Fibroblast of peridontal ligament (primary cell): ENCODE results near the gene RSF1.
A peak's percentile ranks its signal among the peaks of the same experiment; 100 is the strongest.
"Not testable (repeated sequence)": the region's sequence is repeated elsewhere in the genome, so short reads cannot be mapped to it uniquely, and the experiment has no call there.

Experiments used
- DNase-seq: peaks from one replicate; pipeline ENCODE4 v3.0.0-alpha.2; 2010; ENCODE audit errors: extremely low read depth

RSF1 gene

DNA sequence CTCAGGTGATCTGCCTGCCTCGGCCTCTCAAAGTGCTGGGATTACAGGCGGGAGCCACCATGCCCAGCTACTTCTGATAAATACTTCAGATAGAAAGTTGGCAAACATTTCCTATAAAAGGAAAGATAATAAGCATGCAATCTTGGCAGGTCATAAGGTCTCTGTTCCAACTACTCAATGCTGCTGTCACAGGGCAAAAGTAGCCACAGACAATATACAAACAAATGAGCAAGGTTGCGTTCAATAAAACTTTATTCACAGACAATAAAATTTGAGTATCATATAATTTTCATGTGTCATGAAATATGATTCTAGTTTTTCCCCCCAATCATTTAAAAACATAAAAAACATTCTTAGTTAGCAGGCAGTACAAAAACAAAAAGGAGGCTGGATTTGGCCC is 129.9 kb downstream of the RSF1 start:
- no peak for DNase-seq

DNA sequence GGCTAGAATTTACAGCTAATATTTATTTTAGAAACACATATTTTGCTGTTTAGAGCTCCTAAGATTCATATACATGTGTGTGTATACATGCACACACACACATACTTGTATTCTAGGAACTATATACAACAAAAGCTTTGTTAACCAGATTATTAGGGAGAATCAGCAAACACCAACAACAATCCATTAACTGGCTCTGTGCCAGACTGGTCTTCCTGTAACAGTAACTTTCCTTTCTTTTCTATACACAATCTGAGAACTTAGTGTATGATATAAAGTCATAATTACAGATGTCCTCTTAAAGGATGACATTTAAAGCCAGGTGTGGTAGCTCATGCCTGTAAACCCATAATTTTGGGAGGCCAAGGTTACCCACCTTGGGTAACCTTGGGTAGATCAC is 133.4 kb downstream of the RSF1 start:
- no peak for DNase-seq

DNA sequence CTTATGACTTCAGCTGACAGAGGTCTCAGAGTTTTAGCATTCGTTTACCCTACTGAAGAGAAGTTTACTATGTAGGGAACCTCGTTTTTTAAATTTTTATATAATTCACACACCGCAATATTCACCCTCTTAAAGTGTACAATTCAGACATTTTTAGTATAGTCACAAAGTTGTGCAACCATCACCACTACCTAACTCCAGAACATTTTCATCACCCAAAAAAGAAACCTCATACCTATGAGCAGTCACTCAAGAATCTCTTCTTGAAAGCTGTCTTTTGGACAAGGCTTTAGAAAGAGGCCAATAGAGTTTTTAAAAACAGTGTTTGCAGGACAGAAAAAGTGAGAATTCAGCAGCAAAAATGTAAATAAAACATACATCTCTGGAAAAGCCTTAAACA is 143.4 kb downstream of the RSF1 start:
- DNase-seq: peak; percentile 8

DNA sequence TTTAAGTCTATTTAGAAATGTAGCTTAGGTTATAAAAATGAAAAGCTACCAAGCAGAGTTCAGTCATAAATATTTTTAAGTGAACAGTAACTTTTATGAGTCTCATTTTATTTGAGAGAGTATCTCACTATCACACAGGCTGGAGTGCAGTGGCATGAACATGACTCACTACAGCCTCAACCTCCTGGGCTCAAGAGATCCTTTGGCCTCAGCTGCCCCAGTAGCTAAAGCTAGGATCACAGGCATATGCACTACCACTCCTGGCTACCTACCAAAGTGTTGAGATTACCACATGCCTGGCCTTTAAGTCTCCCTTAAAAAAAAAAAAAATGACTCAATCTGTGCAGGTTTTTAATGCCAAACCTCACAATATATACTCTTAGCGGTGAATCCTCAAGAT is 148.3 kb downstream of the RSF1 start:
- peak; percentile 97 for DNase-seq

DNA sequence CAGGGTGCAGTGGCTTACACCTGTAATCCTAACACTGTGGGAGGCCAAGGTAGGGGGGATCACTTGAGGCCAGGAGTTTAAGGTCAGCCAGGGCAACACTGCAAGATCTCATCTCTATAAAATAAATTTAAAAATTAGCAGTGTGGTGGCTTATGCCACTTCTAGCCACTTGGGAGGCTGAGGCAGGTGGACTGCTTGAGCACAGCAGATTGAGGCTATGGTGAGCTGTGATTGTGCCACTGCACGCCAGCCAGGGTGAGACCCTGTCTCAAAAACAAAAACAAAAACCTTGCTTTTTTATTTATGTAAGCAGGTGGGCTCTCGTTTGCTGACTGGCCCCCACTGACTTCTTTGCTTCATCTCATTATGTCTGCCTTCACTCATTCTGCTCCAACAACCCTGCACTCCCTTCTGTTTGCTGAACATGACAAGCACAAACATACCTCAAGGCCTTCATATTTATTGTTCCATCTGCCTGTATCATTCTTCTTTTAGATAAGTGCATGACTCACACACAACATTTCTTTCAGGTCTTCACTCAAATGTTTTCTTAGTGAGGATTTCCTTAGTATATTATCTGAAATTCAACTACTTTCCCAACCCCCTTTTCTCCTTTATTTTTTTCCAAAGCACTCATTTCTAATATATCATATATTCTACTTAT is 150.5 kb downstream of the RSF1 start:
- no peak for DNase-seq

DNA sequence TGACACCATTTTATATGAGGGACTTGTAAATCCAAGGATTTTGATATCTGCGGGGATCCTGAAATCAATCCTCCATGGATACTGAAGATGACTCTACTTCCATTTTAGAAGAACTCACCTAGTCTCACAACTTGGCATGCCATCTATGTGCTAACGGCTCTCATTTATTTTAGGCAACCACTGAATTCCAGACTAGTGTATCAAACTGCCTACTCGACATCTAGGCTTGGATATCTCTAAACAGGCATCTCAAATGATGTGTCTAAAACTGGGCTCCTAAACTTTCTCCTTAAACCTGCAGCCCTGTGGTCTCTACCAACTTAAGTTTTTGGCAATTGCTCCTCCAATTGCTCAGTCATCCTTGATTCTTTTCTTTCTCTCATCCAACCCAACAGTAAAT is 151.8 kb downstream of the RSF1 start:
- peak; percentile 13 for DNase-seq

DNA sequence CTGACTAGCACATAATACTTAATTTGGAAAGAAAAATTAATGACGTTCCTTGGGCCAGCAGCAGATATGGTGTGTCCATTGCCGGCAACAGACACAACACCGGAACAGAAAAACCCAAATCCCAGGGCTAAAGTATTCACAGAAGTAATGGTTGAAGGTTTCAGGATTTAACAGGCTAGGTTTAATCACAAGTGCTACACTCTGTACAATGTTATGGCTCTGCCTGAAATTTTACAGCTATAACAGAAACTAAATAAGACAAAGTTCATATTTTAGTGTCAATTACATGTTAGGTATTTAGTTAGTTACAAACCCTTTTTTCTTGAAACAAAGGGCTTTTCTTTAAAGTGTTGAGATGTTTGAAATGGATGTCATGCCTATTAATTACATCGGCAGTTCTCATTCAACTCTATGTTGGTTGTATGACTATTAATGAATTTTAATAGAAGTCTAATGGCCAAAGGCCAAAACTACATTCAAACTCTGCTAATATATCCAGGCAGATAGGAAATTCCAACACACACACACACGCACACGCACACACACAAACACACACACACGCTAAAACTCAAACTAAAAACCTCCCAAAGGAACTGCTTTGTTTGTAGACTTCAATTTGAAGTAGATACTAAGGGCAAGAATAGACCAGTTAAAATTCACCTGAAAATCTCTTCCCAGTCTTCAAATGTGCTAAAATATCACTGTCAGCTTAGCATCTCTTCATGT is 155.1 kb downstream of the RSF1 start:
- no peak for DNase-seq

DNA sequence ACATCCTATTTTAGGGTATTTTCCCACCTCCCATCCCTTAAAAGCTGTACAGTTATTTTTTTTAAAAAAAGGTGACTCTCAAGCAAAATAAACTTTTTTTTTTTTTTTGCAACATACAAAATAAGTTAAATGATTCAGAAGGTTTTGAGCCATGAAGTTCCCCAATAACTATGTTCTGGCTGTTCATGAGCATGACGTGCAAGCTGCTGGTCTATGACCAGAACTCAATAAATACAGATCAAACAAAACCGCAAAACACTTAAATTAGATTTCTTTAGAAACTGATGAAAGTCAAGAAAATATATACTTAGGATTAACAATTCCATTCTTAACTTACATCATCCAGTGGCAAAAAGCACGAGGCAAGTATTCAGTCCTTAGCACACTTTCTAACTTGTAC is 158.9 kb downstream of the RSF1 start:
- DNase-seq: no peak

DNA sequence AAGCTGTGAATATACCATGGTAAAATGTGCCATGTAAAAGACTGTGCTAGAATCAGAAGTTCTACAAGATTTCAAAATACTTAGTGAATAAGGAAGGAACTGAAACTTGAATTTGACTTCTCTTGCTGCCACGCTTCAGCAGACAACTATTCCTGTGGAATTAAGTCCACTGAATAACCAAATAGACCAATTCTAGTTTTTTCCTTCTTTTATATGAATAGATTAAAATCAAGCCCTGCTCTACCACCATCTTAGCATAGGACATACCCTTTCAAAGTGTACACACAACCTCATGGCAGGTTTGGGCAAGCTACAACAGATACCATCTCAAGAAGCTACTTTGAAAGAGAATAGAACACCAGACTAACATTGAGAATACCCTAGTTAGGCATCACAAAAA is 159.6 kb downstream of the RSF1 start:
- no peak for DNase-seq

DNA sequence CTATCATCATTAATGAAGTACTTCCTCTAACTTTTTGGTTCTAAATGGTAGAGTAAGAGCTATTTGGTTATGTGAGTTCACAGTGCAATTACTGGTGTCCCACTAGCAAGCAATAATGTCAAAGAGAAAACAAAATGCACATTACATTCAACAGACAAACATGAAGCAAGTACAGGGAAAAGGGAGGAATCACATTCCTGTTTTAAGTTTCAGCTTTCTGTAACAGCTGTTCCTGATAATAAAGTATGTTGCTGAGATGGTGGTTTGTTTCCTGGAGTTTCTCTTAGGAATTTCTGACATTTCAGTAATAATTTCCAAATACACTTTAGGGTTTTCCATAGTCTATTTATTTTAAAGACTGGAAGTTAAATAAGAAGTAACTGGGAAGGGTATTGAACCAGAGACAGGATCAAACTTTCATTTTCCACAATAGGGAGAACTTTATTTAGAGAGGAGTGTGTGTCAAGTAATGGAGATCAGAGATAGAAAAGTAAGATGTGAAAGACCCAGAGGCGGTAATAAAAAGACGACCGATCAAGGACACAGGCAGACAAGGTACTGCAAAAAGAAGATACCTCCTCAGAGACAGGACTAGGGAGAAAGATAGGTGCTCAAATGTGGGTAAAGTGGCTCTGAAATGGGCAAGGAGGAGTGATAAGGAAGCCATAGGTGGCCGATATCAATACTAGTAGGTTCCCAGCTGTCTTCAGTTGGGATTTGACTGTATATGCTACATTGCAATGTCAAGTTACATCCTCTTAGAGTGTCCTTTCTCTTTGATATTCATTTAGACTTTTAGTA is 162.1 kb downstream of the RSF1 start:
- peak; percentile 85 for DNase-seq

DNA sequence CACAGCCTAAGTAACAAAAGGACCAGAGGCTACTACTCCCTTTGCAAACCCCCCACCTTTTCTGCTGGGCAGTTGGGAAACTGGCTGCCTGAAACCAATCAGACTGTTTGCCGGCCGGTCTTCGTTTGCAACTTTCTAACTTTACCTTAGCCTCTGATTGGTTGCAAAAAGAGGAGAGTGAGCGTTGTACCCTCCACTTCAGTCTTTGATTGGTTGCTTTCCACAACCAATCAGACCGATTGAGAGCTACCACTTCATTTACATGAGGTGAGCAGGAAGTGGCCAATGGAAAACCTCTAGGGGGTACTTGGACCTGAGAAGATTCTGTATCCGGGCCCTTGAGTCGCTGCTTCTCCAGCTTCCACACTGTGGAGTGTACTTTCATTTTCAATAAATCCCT is 164.2 kb downstream of the RSF1 start:
- no peak for DNase-seq

DNA sequence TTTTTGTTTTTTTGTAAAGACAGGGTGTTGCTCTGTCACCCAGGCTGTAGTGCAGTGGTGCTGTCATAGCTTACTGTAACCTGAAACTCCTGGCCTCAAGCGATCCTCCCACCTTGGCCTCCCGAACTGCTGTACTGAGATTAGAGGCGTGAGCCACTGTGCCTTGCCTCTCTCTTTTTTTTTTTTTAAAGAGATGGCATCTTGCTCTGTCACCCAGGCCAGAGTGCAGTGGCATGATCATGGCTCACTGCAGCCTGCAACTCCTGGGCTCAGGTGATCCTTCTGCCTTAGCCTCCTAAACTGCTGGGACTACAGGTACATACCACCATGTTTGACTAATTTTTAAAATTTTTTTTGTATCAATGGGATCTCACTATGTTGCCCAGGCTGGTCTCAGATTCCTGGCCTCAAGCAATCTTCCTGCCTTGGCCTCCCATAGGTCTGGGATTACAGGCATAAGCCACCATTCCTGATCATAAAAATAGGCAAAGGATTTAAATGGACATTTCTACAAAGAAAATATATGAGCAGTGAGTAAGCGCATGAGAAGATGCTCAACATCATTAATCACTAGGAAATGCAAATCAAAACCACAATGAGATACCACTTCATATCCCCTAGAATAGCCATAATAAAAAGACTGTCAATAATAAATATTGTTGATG is 165.6 kb downstream of the RSF1 start:
- DNase-seq: no peak

DNA sequence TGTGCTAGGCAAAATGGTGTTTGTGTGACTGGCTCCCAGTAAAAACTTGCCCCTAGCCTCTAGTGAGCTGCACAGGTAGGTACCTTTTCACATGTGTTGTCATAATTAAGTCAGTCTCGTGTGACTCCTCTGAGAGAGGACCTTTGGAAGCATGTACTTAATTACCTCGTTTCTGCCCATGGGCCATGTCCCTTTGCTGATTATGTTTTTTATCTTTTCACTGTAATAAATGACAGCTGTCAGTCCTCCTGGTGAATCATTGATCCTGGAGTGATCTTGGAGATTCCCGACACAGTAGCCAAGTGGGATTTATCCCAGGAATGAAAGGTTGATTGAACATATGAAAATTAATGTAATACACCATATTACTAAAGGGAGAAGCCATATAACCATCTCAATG is 170.4 kb downstream of the RSF1 start:
- DNase-seq: no peak

DNA sequence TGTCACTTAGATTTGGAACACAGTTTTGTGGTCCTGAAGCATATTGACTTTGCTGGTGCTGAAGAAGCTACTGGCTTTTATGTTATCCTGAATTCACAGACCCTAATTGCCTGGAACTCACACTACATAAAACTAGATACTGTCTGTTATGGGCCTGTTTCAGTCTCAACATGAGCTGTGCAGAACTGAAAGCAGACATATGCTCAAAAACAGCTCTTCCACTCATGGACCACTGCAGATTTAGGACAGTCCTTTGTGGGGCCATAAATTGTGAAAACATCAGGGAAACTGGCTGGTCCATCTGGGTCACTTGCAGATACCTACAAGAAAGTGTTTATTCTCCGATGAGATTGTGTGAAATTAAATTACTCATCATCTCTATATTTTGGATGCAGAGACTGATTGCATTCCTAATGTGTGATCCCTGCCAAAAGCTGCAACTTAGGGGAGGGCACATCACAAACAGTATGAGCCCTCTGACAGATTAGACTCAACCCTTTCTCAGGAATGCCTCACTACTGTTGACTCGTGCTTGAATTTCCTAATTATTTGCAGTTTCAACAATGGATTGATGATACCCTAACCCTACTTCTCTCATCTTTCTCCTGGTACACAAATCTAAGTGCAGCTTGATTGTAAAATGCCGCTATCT is 172.7 kb downstream of the RSF1 start:
- DNase-seq: no peak

DNA sequence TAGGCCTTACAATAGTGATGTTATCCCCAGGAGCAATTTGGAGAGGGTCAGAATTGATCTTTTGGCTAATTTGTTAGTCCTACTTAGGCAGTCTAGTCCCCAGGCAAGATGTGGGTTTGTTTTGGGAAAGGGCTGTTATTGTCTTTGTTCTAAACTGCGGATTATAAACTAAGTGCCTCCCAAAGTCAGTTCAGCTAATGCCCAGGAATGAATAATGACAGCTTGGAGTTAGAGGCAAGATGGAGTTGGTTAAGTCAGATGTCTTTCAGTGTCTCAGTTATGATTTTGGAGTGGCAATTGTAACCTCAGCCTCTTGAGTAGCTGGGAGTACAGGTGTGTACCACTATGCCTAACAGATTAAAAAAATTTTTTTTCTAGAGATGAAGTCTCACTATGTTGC is 175.6 kb downstream of the RSF1 start:
- no peak for DNase-seq

DNA sequence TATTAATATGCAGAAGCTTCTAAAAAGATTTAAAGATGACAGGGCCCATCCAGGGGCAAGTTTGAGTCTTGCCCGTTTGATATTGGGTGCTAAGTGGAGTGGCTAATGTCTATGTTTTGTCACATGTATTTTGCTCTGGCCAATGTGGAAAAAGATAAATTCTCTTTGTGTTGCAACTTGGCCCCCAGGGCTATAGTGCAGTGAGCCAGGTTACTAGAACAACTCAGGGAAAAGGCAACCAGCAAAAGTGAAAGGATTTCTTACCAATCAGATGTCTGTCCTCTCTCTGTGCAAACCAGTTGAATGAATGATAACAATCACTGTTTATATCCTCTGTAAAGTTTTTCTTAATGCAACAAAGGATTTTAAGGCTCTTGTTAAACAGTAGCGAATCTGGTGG is 178.3 kb downstream of the RSF1 start:
- DNase-seq: no peak

DNA sequence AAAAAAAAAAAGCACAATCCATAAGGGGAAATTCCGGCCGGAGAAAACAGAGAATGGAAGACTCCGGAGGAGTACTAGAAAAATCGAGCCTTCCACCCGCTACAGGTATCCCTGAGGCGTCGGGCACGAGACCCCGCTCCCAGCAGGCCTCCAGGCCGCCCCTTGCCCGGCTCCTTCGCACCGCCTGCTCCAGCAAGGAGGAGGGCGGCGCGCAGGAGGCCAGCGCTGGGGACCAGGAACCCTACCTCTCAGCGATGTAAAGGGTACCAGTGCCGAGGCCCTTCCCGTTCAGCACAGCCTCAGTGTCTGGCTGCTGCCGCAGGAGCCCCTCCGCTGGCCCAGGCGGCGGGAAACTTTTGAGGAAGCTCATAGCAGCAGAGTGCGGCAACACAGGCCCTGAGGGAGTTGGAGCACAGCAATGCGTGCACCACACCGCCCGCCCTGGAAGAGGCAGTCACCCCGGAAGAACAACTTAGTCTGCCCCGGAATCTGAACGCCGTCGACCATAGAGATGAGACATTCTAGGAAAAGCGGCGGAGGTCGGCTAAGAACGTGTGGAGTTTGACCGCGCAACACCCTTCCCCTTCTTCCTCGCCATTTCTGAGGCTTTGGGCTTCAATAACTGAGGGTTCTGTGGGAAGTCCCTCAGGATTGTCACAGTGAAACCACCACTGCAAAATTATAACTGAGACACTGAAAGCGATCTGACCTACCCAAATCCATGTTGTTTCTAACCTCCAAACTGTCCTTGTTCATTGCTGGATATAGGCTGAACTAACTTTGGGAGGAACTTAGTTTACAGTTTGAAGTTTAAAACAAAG is 183.0 kb downstream of the RSF1 start, which contains the start of gene CLNS1A:
TSS of gene CLNS1A (minus strand) at position 450 of the 821 bp plus-strand sequence. CDS start at position 370, 80 bp downstream.
- peak; percentile 90 for DNase-seq

DNA sequence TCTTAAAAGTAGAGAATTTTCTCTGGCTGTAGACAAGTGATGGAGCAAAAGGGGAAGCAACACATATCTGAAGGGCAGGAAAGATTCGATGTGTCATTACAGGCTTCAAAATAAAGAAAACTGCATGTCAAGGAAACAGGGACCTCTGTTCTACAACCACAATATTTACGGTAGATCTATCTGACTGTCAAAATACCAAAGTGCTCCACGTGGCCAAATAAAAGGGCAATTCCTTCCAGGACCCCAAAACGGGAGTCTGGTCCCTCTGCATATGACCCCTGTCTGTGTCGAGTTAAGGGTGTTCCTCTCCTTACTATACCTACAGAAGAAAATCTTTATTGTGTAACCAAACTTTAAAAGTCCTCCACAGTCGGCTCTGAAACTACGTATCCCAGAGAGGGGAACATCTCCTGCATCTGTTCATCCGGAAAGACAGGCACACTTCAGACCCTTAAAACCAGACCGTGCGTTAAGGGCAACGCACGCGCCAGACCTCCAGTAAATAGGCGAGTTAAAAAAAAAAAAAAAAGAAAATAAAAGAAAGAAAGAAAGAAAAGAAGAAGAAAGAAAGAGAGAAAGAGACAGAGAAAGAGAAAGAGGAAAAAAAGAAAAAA is 183.7 kb downstream of the RSF1 start:
- no peak for DNase-seq

DNA sequence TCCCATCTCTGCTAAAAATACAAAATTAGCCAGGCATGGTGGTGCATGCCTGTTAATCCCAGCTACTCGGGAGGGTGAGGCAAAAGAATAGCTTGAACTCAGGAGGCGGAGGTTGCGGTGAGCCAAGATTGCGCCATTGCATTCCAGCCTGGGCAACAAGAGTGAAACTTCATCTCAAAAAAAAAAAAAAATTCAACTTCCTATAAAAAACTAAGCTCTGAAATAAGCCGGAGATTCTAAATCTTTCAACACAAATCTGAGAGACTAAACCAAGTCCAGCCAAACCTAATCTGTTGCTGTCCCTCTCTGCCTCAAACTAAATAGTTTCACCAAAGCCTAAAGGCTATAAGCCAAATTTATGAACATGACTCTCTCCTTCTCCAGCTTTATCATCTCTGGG is 186.6 kb downstream of the RSF1 start:
- not testable (repeated sequence) for DNase-seq

DNA sequence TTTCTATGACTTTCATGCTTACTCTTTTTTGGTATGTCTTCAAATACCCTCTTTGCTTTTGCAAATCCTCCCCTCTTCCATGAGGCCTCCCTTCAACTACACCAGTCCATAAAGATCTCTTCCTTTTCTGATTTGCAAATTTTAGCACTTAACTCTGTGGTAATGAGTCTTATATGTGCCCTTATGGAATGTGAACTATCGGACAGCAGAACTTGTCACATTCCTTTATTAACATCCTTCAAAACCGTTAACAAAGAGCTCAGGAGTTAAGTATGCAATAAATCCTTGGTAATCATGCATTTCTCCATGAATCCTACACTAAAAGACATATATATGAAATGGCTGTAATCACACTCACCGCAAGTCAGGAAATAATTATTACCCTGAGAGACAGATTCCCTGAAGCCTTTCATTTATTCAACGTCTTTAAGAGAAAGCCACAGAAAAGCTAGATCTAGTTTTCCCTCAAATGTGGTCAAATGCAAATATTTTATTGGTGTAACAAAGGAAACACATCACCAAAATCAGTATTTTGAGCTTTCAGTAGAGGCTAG is 190.3 kb downstream of the RSF1 start:
- no peak for DNase-seq
